22Rv1 (cell line): ENCODE data around the gene WWP2.
"Not testable (repeated sequence)": the region's sequence is repeated elsewhere in the genome, so short reads cannot be mapped to it uniquely, and the experiment has no call there.

Source experiments
- CTCF ChIP-seq: fragments of 450-650 bp; IDR thresholded peaks from 2 replicates; pipeline ENCODE4 v1.5.1; 2017; ENCODE audit warnings: mild to moderate bottlenecking
- ZFX ChIP-seq: fragments of 450-650 bp; IDR thresholded peaks from 2 replicates; pipeline ENCODE4 v1.6.1; 2017; ENCODE audit warnings: antibody characterized with exemption, borderline replicate concordance

GRCh38 chr16:69824564-69825142, 62.5 kb downstream of the WWP2 start:
- TF ChIP-seq CTCF, ZFX: not testable (repeated sequence)
